CD4-positive, alpha-beta T cell treated with Interleukin-4 for 4 hours (primary cell): ENCODE results near the gene DPM2.
A peak's percentile ranks its signal among the peaks of the same experiment; 100 is the strongest.

ENCODE experiments used
- DNase-seq: peaks from one replicate; pipeline ENCODE4 v3.0.0-alpha.2; 2020

The DPM2 gene

DNA sequence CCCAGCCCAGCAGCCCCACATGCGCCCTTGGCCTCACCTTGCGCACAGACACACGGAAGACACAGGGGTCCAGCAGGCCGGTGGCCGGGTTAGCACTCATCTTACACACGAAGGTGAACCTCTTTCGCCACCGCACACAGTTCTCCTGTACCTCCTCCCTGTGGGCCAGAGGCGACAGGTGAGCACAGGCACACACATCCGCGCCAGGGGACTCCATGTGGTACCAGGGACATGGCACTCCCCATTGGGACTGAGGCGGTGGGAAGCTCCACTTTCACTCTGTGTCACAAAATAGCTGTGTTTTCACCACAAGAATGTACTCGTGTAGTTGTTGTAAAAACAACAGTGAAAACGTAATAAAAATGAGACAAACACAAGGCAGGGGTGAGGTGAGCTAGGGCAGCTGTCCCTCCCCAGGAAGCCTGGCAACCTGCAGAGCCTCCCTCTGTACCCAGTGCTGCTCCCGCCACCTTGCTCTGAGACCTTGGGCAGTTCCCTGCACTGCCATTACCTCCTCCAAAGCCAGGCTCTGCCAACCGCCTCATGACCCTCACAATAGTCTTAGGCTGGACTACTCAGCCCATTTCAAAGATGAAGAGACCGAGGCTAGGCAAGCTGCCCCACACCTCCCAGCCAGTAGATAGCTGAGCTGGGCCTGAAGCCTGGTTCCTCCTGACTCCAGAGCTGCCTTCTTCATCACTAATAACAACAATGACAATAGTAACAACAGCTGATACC lies 16.3 kb upstream of the DPM2 start:
- no peak for DNase-seq

DNA sequence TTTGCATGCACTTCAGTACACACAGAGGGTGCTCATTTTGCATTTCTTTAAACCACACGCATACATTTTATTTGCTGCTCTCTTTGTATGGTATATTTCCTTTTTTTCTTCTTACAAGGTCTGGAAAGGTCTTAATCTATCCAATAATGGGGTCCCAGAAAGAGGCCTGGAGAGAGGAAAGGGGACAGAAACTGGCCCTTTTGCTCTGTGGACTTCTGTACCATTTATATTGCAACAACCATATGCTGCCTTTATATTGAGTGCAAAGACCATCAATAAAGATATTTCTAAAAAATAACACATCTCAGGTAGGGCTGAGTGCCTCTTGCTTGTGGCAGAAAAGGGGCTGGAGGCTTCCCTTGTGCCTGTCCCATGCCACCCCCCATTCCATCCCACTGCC lies 15.5 kb upstream of the DPM2 start:
- no peak for DNase-seq

DNA sequence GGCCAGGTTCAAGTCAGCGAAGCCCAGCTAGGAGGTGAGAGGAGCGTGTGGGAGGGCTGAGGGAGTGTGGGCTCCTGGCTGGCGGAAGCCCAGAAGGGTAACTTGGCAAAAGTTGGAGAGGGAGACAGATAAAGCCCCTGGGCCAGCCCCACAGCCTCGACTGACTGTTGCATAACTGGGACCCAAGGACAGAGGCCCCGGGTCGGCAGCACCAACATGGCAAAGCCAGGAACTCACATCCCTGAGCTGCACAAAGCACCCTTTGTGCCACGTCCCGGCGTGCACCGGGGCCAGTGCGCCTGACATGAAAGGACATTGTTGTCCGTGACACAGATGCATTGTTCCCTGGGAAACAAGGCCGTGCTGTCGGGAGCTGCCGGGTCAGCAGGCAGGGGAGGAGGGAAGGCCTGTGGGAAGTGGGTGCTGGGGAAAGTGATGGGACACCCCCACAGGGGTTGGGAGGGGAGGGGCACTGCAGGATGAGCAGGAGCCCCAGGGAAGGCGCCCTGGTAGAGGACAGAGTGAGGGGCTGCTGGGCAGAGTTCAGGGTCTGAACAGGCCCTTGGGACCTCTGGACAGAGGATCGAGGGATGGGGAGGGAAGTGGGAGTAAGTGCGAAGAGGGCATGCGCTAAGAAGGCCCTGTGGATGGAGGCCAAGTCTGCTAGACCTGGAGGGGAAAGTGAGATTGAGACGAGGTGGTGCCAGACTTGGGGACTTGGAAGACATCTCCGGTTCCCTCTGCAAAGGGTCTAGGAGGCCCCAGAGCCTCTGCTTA lies 13.0 kb upstream of the DPM2 start:
- DNase-seq: no peak

DNA sequence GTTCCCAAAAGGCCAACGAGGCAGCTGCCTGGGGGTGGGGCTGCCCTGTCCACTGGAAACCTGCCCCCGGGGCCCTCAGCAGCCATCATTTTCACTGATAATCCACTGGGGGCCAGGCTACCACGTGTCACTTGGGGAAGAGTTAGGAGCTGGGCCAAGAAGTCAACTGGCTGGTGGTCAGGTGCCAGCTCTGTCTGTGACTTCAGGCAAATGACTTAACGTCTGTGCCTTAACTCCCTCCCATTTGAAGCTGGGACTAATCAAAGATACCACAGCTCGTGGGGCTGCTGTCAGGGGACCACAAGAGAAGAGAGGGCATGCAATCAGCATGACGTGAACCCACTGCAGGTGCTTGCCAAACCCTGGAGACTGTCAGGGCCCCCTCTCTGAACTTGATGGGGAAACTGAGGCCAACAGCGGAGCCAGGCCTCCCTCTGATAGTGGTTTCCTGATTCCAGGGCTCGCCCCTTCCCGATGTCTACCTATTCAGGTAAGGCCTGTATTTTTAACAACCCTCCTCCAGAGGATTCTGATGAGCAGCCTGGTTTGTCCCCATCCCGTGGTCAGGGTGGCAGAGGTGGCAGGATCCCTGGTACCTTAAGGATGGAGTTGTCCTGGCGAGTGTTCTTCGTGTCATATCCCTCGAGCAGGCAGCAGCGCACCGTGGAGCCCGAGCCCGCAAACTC lies 12.3 kb upstream of the DPM2 start:
- DNase-seq: no peak

DNA sequence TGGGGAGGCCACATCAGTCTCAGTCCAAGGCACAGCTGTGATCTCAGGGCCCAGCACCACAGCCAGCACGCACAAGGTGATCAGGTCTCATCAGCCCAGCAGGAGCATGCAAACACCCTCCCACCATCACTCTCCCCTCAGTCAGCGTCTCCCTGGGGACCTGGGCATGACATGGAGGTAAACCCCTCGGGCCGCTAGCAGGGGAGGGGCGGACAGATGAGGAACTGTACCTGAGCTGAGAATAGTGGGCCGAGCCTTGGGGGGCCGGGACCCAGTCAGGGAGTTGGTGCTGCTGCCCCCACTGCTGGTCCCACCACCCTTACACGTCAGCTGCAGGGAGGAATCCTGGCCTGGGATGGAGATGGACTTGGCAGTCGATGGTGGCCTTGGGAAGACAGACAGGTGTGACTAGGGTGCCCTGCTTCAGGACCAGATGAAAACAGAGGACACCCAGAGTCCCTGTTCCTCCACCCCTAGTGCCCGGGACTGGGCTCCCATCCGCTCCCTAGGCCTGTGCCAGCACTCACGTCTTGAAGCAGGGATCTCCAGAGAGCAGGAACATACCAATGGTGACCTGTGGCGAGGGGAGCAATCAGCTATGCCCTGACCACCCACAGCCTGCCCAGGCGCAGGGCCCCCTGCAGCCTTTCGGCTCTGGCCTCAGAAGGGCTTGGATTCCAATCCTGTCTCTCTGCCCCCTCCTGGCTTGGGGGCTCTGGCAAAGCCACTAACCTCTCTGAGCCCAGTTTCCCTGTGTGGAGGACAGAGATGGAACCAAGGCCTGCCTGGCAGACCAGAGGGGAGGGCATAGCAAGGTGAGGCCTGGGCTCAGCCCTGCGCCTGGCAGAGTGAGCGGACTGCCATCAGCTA lies 10.4 kb upstream of the DPM2 start:
- DNase-seq: no peak

DNA sequence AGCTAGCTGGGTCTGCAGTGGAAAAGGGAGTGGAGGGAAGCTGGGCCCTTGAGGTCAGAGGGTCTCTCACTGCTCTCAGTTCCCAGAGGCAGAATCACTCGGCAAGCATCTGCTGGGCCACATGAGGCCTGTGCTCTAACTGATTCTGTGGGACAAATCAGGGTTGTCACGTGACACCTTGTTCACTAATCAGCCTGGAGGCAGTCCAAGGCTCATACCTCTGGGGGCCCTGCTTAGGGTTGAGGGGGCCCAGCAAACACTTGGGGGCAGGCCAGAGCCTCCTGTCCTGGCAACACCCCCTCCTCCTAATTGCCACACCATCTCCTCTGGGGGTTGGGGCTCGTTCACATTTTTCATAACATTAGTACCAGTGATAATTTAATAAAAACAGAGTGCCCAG lies 9.1 kb upstream of the DPM2 start:
- no peak for DNase-seq

DNA sequence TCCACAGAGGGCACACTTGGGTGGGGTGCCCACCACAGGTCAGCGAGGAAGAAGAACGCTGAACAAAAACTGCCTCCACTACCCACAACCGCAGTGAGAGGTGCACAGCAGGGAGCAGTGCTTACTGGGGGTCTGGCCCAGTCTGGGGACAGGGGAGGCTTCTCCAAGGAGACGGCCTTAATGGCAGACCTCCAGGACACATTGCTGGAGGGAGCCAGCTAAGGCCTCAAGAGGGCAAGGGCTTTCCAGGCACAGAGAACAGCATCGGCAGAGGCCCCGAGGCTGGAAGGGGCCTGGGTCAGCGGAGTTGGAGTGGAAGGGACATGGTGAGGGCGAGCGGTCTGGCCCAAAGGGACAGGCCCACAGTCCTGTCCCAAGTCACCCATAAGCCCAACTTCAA lies 8.3 kb upstream of the DPM2 start:
- no peak for DNase-seq

DNA sequence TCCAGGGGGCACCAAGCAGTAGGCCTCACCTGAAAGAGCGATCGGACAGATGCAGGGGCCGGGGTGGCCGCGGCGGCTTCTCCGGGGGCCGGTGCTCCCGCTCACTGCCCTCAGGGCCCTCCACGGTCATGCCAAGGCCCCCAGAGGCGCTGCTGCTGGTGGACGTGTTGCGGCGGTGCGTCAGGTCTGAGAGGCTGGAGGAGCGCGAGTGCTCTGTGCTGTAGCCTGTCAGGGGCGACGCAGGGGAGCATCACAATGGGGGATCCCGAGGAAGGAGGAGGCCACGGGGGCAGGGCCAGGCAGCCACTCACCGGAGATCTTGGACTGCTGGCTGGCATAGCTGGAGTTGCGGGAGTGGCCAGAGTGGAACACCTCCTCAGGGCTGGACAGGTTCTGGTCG lies 7.7 kb upstream of the DPM2 start:
- no peak for DNase-seq

DNA sequence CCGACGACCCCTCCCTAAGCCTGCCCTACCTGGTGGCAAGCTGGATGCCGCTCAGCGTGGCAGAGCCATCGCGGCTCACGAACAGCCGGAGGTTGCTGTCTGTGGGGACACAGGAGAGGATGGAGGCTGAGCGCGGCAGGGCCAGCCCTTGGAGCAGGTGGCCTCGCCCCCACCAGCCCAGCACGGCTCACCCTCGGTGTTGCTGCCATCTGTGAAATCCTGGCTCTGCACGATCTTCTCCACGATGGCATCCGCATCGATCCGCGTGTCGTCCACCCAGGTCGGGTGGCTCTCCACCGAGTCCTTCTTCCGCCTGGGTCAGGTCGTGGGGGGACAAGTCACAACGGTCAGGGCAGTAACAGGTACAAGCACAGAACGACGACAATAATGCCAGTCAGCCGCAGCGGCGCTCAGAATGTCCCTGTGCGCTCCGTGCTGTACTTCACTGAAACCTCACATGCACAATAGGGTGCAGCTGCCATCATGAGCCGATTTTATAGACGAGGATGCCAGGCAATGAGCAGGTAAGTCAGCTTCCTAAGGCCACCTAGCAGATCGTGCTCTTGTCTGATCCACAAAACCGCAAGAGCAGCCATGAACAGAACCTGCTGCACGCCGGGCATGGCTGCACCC lies 7.0 kb upstream of the DPM2 start:
- no peak for DNase-seq

DNA sequence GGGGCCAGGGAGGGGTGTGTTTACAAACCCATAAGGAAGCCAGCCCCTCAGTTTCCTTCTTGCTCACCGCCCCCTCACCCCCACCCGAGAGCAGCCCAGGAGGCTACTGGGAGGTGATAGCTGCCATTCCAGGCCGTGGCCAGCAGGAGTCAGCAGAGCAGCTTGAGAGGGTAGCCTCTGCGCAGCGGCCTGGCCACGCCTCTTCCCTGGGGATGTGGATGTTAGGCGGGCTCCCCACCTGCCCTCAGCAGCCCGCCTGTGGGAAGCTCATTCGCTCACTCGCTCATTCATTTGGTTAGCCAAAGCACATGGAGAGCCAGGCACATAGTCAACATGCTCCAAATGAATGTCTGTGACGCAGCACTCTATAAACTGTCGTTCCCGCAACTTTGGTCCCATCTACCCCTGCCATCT lies 6.1 kb upstream of the DPM2 start:
- peak; percentile 66 for DNase-seq

DNA sequence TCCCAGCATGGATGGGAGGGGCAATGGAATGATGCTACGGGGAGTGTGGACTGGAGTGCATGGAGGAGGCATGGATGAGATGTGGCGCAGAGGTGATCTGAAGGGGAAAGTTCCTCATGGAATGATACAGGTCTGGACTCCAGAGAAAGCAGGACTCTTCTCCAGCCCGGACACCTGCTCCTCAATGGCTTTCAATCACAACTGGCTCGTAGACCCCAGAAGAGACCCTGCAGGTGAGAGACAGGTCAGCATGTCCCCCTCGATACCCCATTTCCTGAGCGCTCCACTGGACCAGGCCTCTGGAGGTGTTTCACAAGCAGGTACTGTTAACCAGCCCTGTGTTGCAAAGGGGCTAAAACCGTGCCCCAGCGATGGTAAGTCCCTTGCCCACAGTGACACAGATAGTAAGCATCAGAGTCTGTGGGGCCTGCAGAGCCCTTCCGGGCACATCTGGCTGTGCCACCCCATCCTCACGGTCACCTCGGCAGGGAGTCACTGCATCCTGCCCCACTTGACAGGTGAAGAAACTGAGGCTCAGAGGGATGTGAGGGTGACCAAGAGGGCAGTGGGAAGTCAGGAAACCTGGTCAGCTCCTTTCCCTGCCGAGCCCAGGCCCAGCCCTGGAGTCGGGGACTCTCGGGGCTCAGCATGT lies 5.5 kb upstream of the DPM2 start:
- no peak for DNase-seq

DNA sequence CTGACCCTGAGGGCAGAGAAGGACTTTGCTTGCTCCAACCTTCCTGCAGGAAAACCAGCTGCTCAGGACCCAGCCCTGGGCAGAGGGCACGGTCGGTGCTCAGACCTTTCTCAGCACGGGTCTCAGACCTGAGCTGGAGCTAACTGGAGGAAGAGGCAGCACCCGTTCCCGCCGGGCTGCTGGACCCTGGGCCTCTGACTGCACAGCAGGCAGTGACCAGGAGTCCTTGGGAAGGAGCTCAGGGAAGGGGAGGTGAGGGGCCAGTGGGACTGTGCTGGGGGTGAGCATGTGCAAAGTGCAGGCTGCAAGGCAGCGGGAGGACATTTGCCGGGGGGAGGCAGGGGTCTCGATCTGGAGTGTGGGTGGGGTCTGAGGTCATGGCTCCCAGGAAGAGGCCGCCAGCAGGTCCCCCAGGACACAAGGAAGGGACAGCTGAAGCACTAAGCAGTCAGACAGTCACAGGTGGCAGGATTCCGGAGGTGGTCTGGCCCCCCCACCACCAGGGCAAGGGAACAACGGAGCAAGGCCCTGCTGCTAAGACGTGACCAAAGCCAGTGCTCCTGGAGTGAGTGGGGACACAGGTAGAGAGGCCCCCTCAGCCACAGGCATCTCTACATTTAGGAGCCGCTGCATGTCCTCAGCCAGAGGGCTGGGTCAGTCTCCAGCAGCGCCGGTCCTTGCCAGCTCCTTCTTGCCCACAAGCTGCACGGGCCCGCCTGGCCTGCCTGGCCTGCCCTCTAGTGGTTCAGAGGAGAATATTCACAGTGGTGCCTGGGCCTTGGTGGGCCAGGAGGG lies 4.8 kb upstream of the DPM2 start:
- peak; percentile 39 for DNase-seq

DNA sequence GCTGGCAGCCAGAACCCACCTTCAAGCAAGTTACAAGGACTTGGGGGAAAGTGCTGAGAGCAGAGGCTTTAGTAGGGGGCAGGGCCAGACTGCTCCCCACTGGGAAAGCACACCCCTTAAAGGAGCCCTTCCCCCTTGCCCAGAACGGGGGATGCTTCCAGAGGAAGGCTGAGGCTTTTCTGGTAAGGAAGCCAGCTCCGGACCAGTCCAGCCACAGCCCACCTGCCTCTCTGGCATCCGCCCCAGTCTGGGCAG lies 4.2 kb upstream of the DPM2 start:
- DNase-seq: no peak

DNA sequence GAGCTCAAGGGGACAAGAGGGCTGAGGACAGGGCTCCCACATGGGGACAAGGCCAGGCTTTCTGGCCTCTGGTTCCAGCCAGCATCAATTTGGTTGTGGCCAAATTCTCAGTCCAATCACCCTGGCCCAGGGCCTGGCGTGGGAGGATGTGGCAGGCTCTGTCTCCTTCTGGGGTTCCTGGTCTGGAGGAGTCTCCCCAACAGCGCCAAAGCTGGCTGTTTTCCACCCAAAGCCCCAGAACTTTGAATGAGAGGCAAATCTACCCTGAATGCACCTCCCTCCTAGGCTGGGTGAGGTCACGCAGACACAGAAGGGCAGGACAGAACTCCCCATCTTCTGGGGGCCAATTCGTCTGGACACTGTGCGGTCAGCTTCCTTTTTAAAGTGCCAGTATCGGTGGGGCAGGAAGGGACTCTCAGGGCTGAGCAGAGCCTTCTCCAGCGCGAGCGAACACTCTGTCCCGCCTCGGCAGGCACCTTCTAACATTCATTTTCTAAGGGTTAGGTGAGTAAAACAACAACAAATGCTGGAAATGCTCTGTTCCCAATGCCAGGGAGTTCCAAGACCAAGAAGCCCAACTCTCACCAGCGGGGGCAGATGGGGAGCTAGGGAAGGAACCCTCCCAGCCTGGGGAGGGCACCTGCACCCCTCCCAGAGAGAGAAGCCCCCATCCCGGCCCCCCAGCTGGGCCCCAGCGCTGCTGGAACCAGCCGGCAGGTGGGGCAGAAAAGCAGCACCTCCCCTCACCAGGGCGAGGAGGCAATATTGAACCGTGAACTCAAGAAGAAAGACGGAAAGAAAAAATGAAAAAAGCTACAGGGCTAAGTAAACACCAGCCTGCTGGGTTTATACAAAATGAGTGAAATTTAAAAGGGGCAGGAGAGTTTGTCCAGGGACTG lies 3.7 kb upstream of the DPM2 start:
- no peak for DNase-seq

DNA sequence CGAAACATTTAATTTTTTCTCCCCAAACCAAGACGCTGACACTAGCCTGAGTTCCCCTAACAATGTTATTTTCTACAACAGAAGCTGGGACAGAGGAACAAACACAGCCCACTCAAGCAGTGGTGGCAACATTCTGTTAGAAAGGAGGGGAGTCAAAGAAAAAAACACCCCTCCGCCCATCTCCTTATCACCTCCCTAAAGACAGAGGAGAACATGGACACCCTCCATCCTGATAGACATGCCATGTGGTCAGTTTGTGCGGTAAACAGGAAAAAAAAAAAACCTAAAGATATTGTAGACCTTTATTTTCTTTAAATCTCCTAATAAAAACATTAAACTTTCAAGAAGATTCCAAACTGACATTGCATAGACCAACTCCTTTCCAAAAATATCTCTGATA lies 2.9 kb upstream of the DPM2 start:
- DNase-seq: no peak

DNA sequence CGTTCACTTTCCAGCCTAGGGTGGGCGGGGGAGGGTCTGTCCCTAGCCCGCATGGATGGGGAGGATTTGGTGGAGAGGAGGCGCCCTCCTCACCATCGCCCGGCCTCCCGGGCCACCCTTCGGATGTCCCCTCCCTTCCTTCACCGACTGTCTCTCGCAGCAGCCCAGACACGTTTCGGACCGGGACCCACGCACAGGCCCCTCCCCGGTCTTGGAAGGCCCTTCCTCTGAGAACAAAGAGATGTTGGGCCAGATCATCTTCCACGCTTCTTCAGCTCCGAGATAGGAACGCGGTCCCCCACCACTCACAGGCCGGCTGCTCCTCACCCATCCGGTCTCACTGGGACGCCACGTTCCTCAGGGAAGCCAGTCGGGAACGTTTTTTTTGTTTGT lies 640 bp upstream of the DPM2 start:
- DNase-seq: no peak

DNA sequence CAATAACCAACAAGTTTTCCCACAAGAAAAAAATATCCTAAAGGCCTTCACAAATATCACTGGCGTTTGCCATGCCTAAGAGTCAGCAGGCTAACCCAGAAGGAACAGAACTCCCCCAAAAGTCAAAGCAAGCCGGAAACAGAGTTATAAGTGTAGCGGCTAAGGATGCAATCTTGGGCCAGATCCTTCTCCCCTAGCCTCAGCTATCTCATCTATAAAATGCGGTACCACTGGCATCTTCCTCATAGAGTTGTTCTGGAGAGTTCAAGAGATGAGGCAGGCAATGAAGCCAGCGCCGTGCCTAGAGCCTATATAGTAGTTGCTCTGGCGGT lies 632 bp downstream of the DPM2 start:
- DNase-seq: no peak

DNA sequence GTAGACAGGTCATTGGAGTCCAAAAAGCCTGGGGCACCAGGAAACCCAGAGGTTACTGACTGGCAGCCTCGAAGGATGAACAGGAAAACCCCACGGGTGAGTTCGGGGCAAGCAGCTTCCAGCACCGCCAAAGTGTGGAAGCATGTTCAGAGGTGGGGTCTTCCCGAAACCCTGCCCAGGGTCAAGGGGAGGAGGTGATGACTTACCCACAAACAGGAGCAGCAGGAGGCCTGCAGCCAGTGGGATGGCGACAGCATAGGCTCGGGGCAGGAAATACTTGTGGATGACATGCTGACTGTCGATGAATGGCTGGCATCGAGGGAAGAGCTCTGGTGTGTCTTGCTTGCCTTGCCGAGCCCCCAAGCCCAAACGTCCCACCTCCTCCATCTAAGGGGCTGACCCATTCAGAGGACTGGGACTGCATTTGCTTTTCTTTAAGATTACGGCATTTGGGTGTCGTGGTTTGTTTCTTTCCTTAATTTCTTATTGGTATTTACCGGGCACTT lies 1.3 kb downstream of the DPM2 start:
- no peak for DNase-seq

DNA sequence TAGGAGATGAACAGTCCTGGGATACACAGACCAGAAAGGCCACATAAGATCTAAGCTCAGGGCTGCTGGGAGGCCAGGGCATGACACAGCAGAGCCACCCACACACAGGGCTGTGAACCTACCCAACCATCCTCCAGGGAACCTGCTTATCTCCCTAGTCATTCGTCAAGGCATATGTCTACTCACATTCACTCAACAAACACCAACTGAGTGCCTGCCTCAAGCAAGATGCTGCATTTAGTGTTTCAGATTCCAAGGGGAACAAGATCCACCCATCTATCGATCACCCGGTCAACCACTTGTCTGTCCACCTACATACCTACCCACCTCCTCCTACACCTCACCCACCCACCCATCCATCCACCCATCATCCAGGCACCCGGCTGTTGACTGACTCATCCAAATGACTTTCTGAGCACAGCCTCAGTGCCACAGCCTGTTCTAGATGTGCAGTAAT lies 1.9 kb downstream of the DPM2 start:
- no peak for DNase-seq

DNA sequence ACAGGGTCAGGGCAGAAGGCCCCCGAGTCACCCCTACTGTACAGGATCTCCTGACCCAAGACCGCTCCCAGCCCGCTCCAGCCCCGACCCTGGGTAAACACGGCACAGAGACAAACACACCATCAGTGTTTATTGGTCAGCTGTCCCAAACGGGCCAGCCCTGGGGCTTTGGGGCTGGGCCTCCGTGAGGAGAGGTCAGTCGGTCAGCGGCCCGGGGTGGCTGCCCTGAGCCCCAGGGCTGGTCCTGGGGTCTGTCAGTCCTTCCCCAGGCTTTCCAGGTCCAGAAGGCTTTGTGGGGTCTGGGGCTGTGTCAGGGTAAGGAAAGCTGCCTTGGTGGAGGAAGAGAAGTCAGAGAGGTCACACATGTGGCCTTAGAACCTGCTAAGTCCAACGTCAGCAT lies 2.7 kb downstream of the DPM2 start:
- DNase-seq: no peak
